Fibroblast of lung (primary cell): ENCODE measurements around the gene IL17RB. TPM values are rescaled to one million over a fixed set of nuclear protein-coding genes. Genes with fewer than 3 reads are reported as not detected.

Experiments used
- DNase-seq, 2 donors: peaks; one replicate each; pipeline versions ENCODE4 v3.0.0 to v3.0.0-alpha.2; 2010; ENCODE audit warnings: low read depth in 2 of 2
- H2AFZ ChIP-seq: 2 replicates; pipeline ENCODE4 v1.5.1; 2012; ENCODE audit warnings: low read length, control low read depth, inconsistent platforms
- H3K27ac ChIP-seq: 2 replicates; pipeline ENCODE4 v1.5.1; 2011; ENCODE audit warnings: low read length, control low read depth; ENCODE audit not compliant: insufficient read depth
- H3K27me3 ChIP-seq: 2 replicates; pipeline ENCODE4 v1.5.1; 2011; ENCODE audit warnings: mild to moderate bottlenecking, low read length; ENCODE audit not compliant: control insufficient read depth, insufficient read depth
- H3K36me3 ChIP-seq: 2 replicates; pipeline ENCODE4 v1.5.1; 2011; ENCODE audit warnings: low read length; ENCODE audit not compliant: control insufficient read depth, insufficient read depth
- H3K4me1 ChIP-seq: 2 replicates; pipeline ENCODE4 v1.5.1; 2011; ENCODE audit warnings: low read length; ENCODE audit not compliant: control insufficient read depth, insufficient read depth; ENCODE audit errors: extremely low read depth
- H3K4me2 ChIP-seq: 2 replicates; pipeline ENCODE4 v1.5.1; 2011; ENCODE audit warnings: low read length, control low read depth; ENCODE audit not compliant: insufficient read depth; ENCODE audit errors: extremely low read depth
- H3K4me3 ChIP-seq, 4 experiments: fragments of 200-600 bp in 1 of 4; sonication (generic) in 1 of 4; replicated peaks in 1 of 4; 2 replicates each; pipeline ENCODE4 v1.5.1; 2011 to 2016; ENCODE audit warnings: low read length in 4 of 4, low read depth in 3 of 4, mild to moderate bottlenecking in 3 of 4, control low read depth in 2 of 4, inconsistent platforms in 1 of 4, mixed read lengths in 1 of 4; ENCODE audit not compliant: insufficient read depth in 1 of 4; ENCODE audit errors: control extremely low read depth in 1 of 4
- H3K79me2 ChIP-seq: 2 replicates; pipeline ENCODE4 v1.5.1; 2012; ENCODE audit warnings: mild to moderate bottlenecking, low read length, inconsistent platforms; ENCODE audit not compliant: control insufficient read depth, insufficient read depth
- H3K9ac ChIP-seq: 2 replicates; pipeline ENCODE4 v1.5.1; 2011; ENCODE audit warnings: mild to moderate bottlenecking, low read length, control low read depth; ENCODE audit not compliant: insufficient read depth
- H3K9me3 ChIP-seq: 2 replicates; pipeline ENCODE4 v1.5.1; 2012; ENCODE audit warnings: low read depth, low read length; ENCODE audit not compliant: control insufficient read depth, insufficient read depth
- H4K20me1 ChIP-seq: 2 replicates; pipeline ENCODE4 v1.5.1; 2011; ENCODE audit warnings: low read length; ENCODE audit not compliant: control insufficient read depth, insufficient read depth; ENCODE audit errors: extremely low read depth
- EZH2 ChIP-seq: IDR thresholded peaks from 2 replicates; pipeline ENCODE4 v1.5.1; 2012; ENCODE audit warnings: low read length, control low read depth, mild to moderate bottlenecking; ENCODE audit errors: missing control alignments
- polyA plus RNA-seq, 2 donors: library from polyadenylated mRNA; depleted of rRNA in 1 of 2; stranded (reverse) in 1 of 2; unstranded in 1 of 2; fragments of >200 nt; gene quantifications; 2 replicates each; pipeline ENCODE4 v1.2.1, GENCODE V29; 2011 to 2012; ENCODE audit warnings: missing spikeins in 1 of 2
- total RNA-seq: library from RNA; depleted of rRNA; stranded (reverse); fragments of >200 nt; gene quantifications from 2 replicates; pipeline ENCODE4 v1.2.1, GENCODE V29; 2014
- TF ChIP-seq, protein P1 (sequence below), 2 donors: IDR thresholded peaks in 1 of 2; conservative IDR thresholded peaks in 1 of 2; 1 replicate in 1 of 2; 2 replicates in 1 of 2; pipeline ENCODE4 v1.5.1; 2011 to 2012; ENCODE audit warnings: low read length in 2 of 2, control low read depth in 1 of 2, inconsistent platforms in 1 of 2, low read depth in 1 of 2, mild to moderate bottlenecking in 1 of 2

Gene IL17RB
- total and polyA plus RNA-seq, 2 donors (not counting 1 experiment from before 2014, with no cell fraction given), result 0.32 to 0.33 TPM

DNA sequence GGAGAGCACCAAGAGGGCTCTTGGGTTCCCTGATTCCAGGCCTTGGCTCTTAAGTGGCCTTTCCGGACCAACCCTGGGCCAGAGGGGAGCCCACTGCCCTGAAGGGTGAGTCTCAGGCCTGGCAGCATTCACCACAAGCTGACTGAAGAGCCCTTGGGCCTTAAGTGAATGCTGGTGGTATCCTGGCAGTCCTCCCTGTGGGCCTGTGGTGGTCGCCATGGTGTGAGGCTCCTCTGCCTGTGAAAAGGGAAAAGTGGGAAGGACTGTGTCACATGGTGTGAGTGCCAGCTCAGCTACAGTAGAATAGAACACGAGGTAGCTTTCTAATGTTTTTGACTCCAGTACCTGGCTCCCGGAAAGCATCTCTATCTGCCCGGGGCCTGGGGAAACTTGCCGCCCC is 15.4 kb upstream of the IL17RB start:
- Histone ChIP-seq H3K4me2 (no peak overlapping the region), H3K79me2 (no peaks in the 10 kb centered on the region), H3K9me3 (no peaks in the 10 kb centered on the region), H3K4me3 (no peak overlapping the region), H3K36me3 (no peaks in the 10 kb centered on the region), H3K4me1 (no peaks in the 10 kb centered on the region), H4K20me1 (no peaks in the 10 kb centered on the region), H3K9ac (no peak overlapping the region), H2AFZ (no peak overlapping the region), H3K27me3 (no peaks in the 10 kb centered on the region), H3K27ac (no peak overlapping the region)
- no peak for DNase-seq
- TF ChIP-seq, protein P1, sequence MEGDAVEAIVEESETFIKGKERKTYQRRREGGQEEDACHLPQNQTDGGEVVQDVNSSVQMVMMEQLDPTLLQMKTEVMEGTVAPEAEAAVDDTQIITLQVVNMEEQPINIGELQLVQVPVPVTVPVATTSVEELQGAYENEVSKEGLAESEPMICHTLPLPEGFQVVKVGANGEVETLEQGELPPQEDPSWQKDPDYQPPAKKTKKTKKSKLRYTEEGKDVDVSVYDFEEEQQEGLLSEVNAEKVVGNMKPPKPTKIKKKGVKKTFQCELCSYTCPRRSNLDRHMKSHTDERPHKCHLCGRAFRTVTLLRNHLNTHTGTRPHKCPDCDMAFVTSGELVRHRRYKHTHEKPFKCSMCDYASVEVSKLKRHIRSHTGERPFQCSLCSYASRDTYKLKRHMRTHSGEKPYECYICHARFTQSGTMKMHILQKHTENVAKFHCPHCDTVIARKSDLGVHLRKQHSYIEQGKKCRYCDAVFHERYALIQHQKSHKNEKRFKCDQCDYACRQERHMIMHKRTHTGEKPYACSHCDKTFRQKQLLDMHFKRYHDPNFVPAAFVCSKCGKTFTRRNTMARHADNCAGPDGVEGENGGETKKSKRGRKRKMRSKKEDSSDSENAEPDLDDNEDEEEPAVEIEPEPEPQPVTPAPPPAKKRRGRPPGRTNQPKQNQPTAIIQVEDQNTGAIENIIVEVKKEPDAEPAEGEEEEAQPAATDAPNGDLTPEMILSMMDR (conservative IDR thresholded peaks at IDR 0.05 in 1 of 2, IDR thresholded peaks at IDR 0.05 in 1 of 2; ENCODE audit: low read depth in 1 of 2, low read length in 2 of 2), result no peak
- TF ChIP-seq EZH2, result no peak

DNA sequence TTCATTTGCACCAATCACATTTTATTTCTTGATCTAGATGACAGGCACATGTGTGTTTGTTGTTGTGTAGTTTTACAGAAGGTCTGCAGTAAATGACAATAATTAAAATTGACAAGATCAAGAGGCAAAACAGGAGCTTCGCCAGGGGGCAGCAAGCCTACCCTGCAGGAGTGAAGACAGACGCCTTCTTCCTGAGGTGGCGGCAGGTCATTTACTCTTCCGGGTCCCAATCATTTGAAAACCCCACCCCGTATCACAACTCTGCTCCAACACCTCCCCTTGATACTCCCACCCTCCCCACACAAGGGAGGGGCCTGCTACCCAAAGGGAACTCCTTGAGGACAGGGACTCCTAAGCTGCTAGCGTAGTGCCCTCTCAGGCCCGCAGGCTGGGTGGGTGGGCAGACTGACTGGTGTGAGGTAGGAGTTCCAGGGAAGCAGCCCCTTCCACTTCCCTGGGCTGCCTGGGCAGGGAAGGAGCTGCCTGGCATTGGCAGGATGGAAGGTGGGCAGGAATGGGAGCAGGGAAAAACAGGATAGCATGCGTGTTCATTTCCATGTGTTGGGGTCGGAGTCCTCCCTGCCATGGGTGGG is 13.2 kb upstream of the IL17RB start:
- no peak for DNase-seq

DNA sequence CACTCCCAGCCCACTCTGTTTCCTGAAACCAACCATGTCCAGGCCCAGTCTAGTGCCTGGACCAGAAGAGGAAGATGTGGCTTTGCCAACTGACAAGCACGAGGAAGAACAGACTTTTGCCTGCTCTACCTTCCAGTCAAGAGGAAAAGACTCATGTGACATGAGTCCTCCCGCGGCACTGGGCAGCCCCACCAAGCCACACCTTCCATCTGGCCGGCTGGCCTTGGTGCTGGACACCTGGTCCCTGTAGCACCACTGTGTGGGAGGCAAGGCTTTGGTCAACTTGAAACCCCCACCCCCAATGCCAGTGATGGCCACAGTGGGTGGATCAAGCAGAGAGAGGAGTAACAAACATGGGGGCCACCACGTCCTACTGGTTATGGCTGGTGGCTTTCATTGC is 12.7 kb upstream of the IL17RB start:
- H3K9me3 ChIP-seq, result no peaks in the 10 kb centered on the region
- no peaks in the 10 kb centered on the region for H3K79me2 ChIP-seq
- no peak for DNase-seq
- H3K27ac ChIP-seq, result no peak overlapping the region
- H3K4me1 ChIP-seq, result no peaks in the 10 kb centered on the region
- no peak overlapping the region for H3K4me2 ChIP-seq
- H3K9ac ChIP-seq, result no peak overlapping the region
- TF ChIP-seq, protein P1 (conservative IDR thresholded peaks at IDR 0.05 in 1 of 2, IDR thresholded peaks at IDR 0.05 in 1 of 2; ENCODE audit: low read depth in 1 of 2, low read length in 2 of 2), result no peak
- no peak for TF ChIP-seq EZH2
- no peaks in the 10 kb centered on the region for H4K20me1 ChIP-seq
- H2AFZ ChIP-seq, result no peak overlapping the region
- H3K4me3 ChIP-seq, result no peak overlapping the region
- H3K27me3 ChIP-seq, result no peaks in the 10 kb centered on the region
- no peaks in the 10 kb centered on the region for H3K36me3 ChIP-seq

More for the DNA sequence above, 13.2 kb upstream of the IL17RB start:
- Histone ChIP-seq H3K27ac (no peak overlapping the region), H3K9me3 (no peaks in the 10 kb centered on the region), H3K4me1 (no peaks in the 10 kb centered on the region), H3K36me3 (no peaks in the 10 kb centered on the region), H2AFZ (no peak overlapping the region), H3K4me3 (no peak overlapping the region), H3K4me2 (no peak overlapping the region), H3K27me3 (no peaks in the 10 kb centered on the region), H3K9ac (no peak overlapping the region), H3K79me2 (no peaks in the 10 kb centered on the region), H4K20me1 (no peaks in the 10 kb centered on the region)
- TF ChIP-seq EZH2, result no peak
- TF ChIP-seq, protein P1 (conservative IDR thresholded peaks at IDR 0.05 in 1 of 2, IDR thresholded peaks at IDR 0.05 in 1 of 2; ENCODE audit: low read depth in 1 of 2, low read length in 2 of 2), result no peak
